HL-60/S4 treated with retinoic acid at 250 ng/mL for 4 days and 3 days (cell line): ENCODE data around the gene MRPS10.
"Not testable (repeated sequence)": the region's sequence is repeated elsewhere in the genome, so short reads cannot be mapped to it uniquely, and the experiment has no call there.

Source experiments
- in situ Hi-C: fragments of 300-500 bp; cut with MboI; formaldehyde crosslinking; loops from 2 replicates; pipeline ENCODE4 v1.7.0; 2022; ENCODE audit warnings: low sequenced_read_pairs

MRPS10 gene

DNA sequence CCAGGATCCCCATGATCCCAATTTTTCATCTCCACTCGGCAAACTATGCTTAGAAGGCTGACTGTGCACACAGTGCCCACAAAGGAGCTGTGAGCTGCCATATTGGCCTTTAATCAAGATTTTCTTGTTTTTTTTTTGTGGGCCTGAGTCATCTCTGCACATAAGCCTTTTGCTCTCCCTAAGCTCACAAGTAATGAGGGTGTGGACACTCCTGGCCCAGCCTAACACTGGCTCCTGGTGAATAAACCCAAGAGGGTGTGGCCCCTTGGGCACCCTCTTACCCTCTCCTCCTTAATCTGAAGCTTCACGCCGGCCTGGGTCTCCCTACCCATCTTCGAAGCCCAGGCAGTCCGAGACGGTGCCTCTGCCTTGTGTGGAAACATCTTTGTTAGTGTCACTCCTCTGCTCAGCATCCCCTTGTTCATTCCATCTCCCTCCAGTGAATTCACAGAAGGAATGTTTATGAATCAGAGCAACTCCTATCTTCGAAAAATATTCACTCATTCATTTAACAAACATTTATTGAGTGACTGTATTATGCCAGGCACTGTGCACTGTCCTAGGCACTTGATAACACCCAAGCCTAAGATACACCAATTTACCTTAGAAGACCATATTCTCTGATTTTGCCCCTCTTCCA, 22.2 kb upstream of the MRPS10 start:
- in situ Hi-C loops, result no loop called here

- in situ Hi-C loops, result no loop called here
These were observed 21.7 kb upstream of the MRPS10 start for GRCh38 chr6:42239333-42239732.

DNA sequence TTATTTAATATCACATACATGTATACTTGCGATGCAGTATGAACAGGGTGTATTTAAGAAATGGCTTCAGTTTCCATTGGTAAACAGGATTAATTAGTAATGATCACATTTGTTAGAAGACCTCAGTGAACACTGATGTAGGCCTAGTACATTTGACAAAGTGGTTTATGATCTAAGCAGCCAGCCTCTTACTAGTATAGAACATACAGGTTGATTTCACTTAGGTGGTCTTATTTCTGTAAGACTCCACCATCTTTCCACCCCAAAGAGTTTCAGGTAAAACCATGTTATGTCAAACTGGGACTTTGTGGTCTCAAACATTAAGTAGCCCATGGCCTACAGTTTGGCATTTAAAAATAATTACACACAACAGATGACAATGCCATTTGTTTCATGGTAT, 20.2 kb upstream of the MRPS10 start:
- in situ Hi-C loops, result no loop called here

DNA sequence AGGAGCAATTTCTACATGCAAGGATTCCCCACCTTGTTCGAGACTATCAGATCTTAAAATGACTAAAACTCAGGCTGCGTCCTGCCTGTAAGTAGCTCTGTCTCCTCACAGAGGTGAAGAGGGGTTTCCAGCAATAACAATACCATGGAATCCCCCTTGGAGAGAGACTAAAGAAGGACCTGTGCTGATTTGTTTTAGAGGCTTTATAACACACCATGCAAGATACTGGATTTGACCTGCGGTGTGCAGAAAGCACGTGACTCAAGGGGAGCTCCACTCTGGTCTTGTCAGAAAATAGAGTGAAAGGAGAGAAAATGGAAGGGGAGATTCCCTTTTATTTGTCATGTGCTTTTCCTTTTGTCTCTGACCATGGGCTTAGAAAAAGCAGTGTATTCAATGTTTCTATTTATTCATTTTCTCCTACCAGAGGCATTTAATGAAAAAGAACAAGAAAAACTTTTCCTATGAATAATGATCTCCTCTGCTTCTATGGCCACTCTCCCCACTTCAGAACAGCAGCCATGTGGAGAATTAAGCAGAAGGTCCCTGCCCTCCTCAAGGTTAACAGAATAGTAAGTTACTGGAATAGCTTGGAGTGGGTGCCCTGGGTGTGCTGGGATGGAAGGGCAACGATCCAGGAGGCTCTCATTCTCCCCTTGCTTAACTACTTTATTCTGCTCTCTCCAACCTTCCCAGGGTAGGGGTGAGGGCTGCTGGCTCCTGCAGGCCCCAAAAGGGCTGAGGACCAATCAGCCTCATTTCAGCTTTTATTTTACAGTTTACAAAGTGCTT, 19.2 kb upstream of the MRPS10 start:
- in situ Hi-C loops, result no loop called here

- in situ Hi-C loops, result no loop called here
These were observed 18.4 kb upstream of the MRPS10 start for GRCh38 chr6:42236030-42236429.

GRCh38 chr6:42232035-42232434, 14.4 kb upstream of the MRPS10 start:
- in situ Hi-C loops, result no loop called here

DNA sequence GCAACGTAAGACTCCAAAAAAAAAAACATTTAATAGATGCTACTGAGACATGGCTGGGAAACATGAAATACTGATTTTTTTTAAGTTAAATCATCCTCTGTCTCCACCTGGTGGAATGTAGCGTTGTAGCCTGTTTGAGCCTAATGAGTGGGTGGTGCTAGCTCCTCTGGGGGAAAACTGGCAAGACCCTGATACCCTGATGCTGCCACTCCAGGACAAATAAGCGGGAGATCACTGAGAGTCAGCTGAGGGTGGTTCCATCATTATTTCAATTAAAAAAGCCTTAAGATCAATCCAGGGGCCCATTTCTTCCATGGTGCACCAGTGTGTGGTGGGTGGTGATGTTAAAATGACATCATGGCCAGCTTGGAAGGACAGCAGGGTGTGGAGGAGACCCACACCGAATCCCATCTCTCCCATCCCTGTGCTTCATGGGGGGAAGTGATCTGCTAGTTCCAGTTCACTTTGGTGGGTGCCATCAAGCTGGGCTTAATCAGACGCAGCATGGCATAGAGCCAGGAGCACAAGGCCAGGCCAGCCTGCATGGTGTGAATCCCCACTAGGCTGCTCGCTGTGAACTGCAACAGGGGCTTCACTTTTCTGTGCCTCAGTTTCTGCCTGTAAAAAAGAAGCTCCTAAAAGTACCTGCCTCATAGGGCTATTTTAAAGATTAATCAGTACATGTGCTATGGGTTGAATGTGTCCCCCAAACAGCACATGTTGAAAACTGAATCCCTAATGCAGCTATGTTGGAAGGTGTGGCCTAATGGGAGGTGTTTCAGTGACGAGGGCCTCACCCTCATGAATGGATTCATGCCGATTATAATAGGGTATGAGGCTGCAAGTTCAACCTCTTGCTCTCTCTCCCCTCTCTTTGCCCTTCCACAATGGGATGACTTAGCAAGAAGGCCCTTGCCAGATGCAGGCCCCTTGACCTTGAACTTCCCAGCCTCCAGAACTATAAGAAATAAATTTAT, 13.0 kb upstream of the MRPS10 start:
- in situ Hi-C loops, result no loop called here

GRCh38 chr6:42229506-42230119, 12.0 kb upstream of the MRPS10 start:
- in situ Hi-C loops, result no loop called here

- in situ Hi-C loops, result no loop called here
These were observed 10.6 kb upstream of the MRPS10 start for GRCh38 chr6:42228305-42228704.

DNA sequence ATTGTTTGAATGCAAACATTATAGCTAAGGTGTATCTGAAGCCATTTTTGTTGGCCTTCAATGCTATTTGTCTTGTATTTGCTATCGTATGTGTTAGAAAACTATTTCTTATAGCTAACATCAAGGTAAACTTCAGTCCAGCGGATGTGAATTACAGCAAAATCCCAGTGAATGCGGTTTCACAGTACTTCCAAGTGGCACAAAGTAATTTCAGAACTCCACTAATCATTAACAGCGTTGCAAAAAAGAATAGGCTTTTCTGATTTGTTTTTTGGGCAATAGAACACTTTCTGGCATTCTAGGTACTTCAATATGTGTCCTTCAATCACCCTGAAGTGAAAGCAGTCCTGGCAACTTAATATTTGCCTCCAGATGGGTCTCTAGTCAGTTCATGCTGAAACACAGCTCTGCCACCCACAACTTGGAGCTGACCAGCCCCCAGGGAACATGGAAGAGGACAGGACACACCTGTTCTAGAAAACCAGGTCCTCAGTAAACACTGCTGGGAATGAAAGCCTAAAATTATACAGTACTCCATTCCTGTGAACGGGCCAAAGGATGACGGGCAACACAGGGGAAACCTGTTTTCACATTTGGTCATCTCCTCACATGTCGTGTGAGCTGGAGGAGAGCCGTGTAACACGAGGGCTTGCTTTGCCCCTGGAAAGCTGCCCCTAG, 9.7 kb upstream of the MRPS10 start:
- in situ Hi-C loops, result no loop called here

GRCh38 chr6:42226645-42227143, 9.0 kb upstream of the MRPS10 start:
- in situ Hi-C loops, result no loop called here

GRCh38 chr6:42226161-42226611, 8.5 kb upstream of the MRPS10 start:
- in situ Hi-C loops, result no loop called here

GRCh38 chr6:42225419-42225818, 7.8 kb upstream of the MRPS10 start:
- in situ Hi-C loops, result no loop called here

GRCh38 chr6:42225029-42225339, 7.3 kb upstream of the MRPS10 start:
- in situ Hi-C loops, result no loop called here

DNA sequence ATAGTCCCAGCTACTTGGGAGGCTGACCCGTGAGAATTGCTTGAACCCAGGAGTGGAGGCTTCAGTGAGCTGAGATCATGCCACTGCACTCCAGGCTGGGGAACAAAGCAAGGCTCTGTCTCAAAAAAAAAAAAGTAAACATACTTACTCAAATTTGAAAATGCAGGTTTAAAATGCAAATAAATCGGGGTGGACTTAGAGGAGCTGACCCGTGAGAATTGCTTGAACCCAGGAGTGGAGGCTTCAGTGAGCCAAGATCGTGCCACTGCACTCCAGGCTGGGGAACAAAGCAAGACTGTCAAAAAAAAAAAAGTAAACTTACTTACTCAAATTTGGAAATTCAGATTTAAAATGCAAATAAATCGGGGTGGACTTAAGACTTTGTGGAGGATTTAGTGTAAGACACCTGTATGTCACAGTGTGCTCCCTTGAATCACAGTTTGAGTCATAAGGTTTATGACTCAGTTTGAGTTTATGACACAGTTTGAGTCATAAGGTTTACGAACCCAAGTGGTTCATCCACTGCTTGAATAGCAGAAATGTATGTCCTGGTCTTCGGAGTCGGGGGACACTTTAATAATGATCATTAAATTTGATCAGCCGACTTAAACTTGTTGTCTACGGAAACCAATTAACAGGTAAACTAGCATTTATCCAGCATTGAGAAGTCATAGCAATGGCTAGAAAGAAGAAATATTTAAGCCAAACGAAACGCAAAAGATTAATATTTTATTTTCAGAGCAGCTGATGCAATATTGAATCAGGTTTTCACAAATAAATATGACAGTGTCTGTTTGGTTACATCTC, 6.8 kb upstream of the MRPS10 start:
- in situ Hi-C loops, result no loop called here

- in situ Hi-C loops, result no loop called here
These were observed 4.8 kb upstream of the MRPS10 start for GRCh38 chr6:42222448-42222847.

- in situ Hi-C loops, result no loop called here
These were observed 3.9 kb upstream of the MRPS10 start for GRCh38 chr6:42221546-42221945.

DNA sequence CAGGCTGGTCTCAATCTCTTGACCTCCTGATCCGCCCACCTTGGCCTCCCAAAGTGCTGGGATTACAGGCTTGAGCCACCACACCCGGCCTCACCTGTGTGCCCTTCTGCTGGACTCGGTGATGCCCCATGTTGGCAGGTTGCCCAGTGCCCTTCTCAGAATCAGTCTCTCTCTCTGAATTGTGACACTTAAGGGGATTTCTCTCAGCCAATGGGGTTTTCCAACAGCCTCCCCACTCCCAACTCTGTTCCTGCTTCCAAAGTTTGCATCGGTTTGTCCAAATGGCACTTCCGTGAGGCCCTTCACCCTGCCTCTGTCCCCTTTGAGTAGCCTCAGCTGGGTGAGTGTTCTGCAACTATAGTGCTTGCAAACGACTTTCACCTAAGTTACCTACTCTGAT, 3.1 kb upstream of the MRPS10 start:
- in situ Hi-C loops, result no loop called here

GRCh38 chr6:42217157-42217518, 523 bp downstream of the MRPS10 start:
- in situ Hi-C loops, result no loop called here

DNA sequence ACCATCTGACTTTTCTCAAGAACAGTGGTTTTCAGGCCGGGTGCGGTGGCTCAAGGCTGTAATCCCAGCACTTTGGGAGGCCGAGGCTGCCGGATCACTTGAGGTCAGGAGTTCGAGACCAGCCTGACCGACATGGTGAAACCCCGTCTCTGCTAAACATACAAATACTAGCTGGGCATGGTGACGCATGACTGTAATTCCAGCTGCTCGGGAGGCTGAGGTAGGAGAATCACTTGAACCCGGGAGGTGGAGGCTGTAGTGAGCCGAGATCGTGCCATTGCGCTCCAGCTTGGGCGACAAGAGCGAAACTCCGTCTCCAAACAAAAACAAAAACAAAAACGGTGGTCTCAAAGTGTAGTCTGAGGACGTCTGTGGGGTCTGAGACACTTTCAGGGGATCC, 1.2 kb downstream of the MRPS10 start:
- in situ Hi-C loops, result not testable (repeated sequence)
